ENCODE measurements around the gene MAP1B. TPM values are rescaled to one million over a fixed set of nuclear protein-coding genes. Genes with fewer than 3 reads are reported as not detected.

The MAP1B gene
- total and polyA plus RNA-seq, 7 experiments from 2014 or later, result 0.06 to 0.21 (median 0.10) TPM; not detected in 4

- Histone ChIP-seq H3K4me3 (ENCODE audit: low read length) (no peak overlapping the region), H3K27ac (ENCODE audit: low read depth, low read length) (no peak overlapping the region), H3K9me3 (ENCODE audit: control insufficient read depth in 2 of 3, low read length in 3 of 3) (no peaks in the 10 kb centered on the region), H3K36me3 (ENCODE audit: control insufficient read depth in 2 of 3, insufficient read depth in 3 of 3, low read length in 3 of 3) (no peaks in the 10 kb centered on the region), H3K4me1 (ENCODE audit: control insufficient read depth in 2 of 2, insufficient read depth in 2 of 2, low read length in 2 of 2) (no peaks in the 10 kb centered on the region), H3K27me3 (ENCODE audit: control insufficient read depth in 2 of 2, insufficient read depth in 2 of 2, low read length in 2 of 2) (no peaks in the 10 kb centered on the region)
- peaks cover 0 to under 1% (median 0%) of the 10 kb centered on the region in 11 donors for H3K9me3 Mint-ChIP-seq
- no peak for DNase-seq
- ChIA-PET CTCF (no interaction called here), POLR2A (no interaction called here)
- no peak overlapping the region for H3K4me3 Mint-ChIP-seq
- no peaks in the 10 kb centered on the region for H3K4me1 Mint-ChIP-seq
- H3K27ac Mint-ChIP-seq, result no peak overlapping the region
- H3K27me3 Mint-ChIP-seq, result peaks cover 9 to 47% (median 28%) of the 10 kb centered on the region in 5 donors
- no peak for ATAC-seq
- intact Hi-C loops (cut with micrococcal nuclease), result no loop called here
- H3K36me3 Mint-ChIP-seq, result no peaks in the 10 kb centered on the region
Measured at GRCh38 chr5:72177538-72177937, 70.3 kb downstream of the MAP1B start.

GRCh38 chr5:72179028-72179815 is 71.9 kb downstream of the MAP1B start:
- CTCF ChIA-PET, result no interaction called here
- no peak for DNase-seq
- no peaks in the 10 kb centered on the region for H3K36me3 Mint-ChIP-seq
- no peaks in the 10 kb centered on the region for H3K4me1 Mint-ChIP-seq
- Histone ChIP-seq H3K4me1 (ENCODE audit: control insufficient read depth in 2 of 2, insufficient read depth in 2 of 2, low read length in 2 of 2) (no peaks in the 10 kb centered on the region), H3K27me3 (ENCODE audit: control insufficient read depth in 2 of 2, insufficient read depth in 2 of 2, low read length in 2 of 2) (no peaks in the 10 kb centered on the region), H3K9me3 (ENCODE audit: control insufficient read depth in 2 of 3, low read length in 3 of 3) (no peaks in the 10 kb centered on the region), H3K4me3 (ENCODE audit: low read length) (no peak overlapping the region), H3K27ac (ENCODE audit: low read depth, low read length) (no peak overlapping the region), H3K36me3 (ENCODE audit: control insufficient read depth in 2 of 3, insufficient read depth in 3 of 3, low read length in 3 of 3) (no peaks in the 10 kb centered on the region)
- intact Hi-C loops (cut with micrococcal nuclease), result no loop called here
- no peak overlapping the region for H3K27ac Mint-ChIP-seq
- peaks cover 14 to 46% (median 32%) of the 10 kb centered on the region in 5 donors for H3K27me3 Mint-ChIP-seq
- H3K9me3 Mint-ChIP-seq, result peaks cover 0 to 2% (median 0%) of the 10 kb centered on the region in 11 donors
- no peak for ATAC-seq
- H3K4me3 Mint-ChIP-seq, result no peak overlapping the region
- POLR2A ChIA-PET, result no interaction called here

- DNase-seq, result no peak
- CTCF ChIA-PET, result no interaction called here
- no peak overlapping the region for H3K4me3 Mint-ChIP-seq
- H3K27me3 Mint-ChIP-seq, result peaks cover 14 to 51% (median 35%) of the 10 kb centered on the region in 5 donors
- no peaks in the 10 kb centered on the region for H3K4me1 Mint-ChIP-seq
- Histone ChIP-seq H3K27me3 (ENCODE audit: control insufficient read depth in 2 of 2, insufficient read depth in 2 of 2, low read length in 2 of 2) (no peaks in the 10 kb centered on the region), H3K27ac (ENCODE audit: low read depth, low read length) (no peak overlapping the region), H3K4me3 (ENCODE audit: low read length) (no peak overlapping the region), H3K4me1 (ENCODE audit: control insufficient read depth in 2 of 2, insufficient read depth in 2 of 2, low read length in 2 of 2) (no peaks in the 10 kb centered on the region), H3K36me3 (ENCODE audit: control insufficient read depth in 2 of 3, insufficient read depth in 3 of 3, low read length in 3 of 3) (no peaks in the 10 kb centered on the region), H3K9me3 (ENCODE audit: control insufficient read depth in 2 of 3, low read length in 3 of 3) (no peaks in the 10 kb centered on the region)
- POLR2A ChIA-PET, result no interaction called here
- no peak for ATAC-seq
- H3K27ac Mint-ChIP-seq, result no peak overlapping the region
- intact Hi-C loops (cut with micrococcal nuclease), result no loop called here
- no peaks in the 10 kb centered on the region for H3K36me3 Mint-ChIP-seq
- peaks cover 0 to 2% (median 0%) of the 10 kb centered on the region in 11 donors for H3K9me3 Mint-ChIP-seq
Measured at GRCh38 chr5:72179816-72180440, 72.7 kb downstream of the MAP1B start.

GRCh38 chr5:72180925-72181324 is 73.7 kb downstream of the MAP1B start:
- Mint-ChIP-seq H3K4me3 (no peak overlapping the region), H3K36me3 (no peaks in the 10 kb centered on the region), H3K27me3 (peaks cover 14 to 45% (median 29%) of the 10 kb centered on the region in 5 donors), H3K27ac (no peak overlapping the region), H3K9me3 (peaks cover 0 to 2% (median 0%) of the 10 kb centered on the region in 11 donors), H3K4me1 (no peaks in the 10 kb centered on the region)
- Histone ChIP-seq H3K27ac (ENCODE audit: low read depth, low read length) (no peak overlapping the region), H3K4me3 (ENCODE audit: low read length) (no peak overlapping the region), H3K36me3 (ENCODE audit: control insufficient read depth in 2 of 3, insufficient read depth in 3 of 3, low read length in 3 of 3) (no peaks in the 10 kb centered on the region), H3K9me3 (ENCODE audit: control insufficient read depth in 2 of 3, low read length in 3 of 3) (no peaks in the 10 kb centered on the region), H3K27me3 (ENCODE audit: control insufficient read depth in 2 of 2, insufficient read depth in 2 of 2, low read length in 2 of 2) (no peaks in the 10 kb centered on the region), H3K4me1 (ENCODE audit: control insufficient read depth in 2 of 2, insufficient read depth in 2 of 2, low read length in 2 of 2) (no peaks in the 10 kb centered on the region)
- no peak for DNase-seq
- POLR2A ChIA-PET, result no interaction called here
- intact Hi-C loops (cut with micrococcal nuclease), result no loop called here
- no peak for ATAC-seq
- CTCF ChIA-PET, result interaction anchor here (0.7 kb wide), 1 partner anchor 19 kb away, joined by 3 read pairs; no protein-coding TSS in a partner anchor

- no peak overlapping the region for H3K4me3 ChIP-seq (ENCODE audit: low read length)
- ATAC-seq (no peak), DNase-seq (no peak)
- Mint-ChIP-seq H3K4me3 (no peak overlapping the region), H3K4me1 (no peaks in the 10 kb centered on the region), H3K9me3 (peaks cover 0 to 2% (median 0%) of the 10 kb centered on the region in 11 donors), H3K36me3 (no peaks in the 10 kb centered on the region), H3K27me3 (peaks cover 14 to 46% (median 37%) of the 10 kb centered on the region in 5 donors), H3K27ac (peak overlapping the region in 1 of 9 donors; percentile 9)
- no peak overlapping the region for H3K27ac ChIP-seq (ENCODE audit: low read depth, low read length)
- H3K4me1 ChIP-seq (ENCODE audit: control insufficient read depth in 2 of 2, insufficient read depth in 2 of 2, low read length in 2 of 2), result no peaks in the 10 kb centered on the region
- CTCF ChIA-PET, result no interaction called here
- intact Hi-C loops (cut with micrococcal nuclease), result no loop called here
- POLR2A ChIA-PET, result no interaction called here
- H3K27me3 ChIP-seq (ENCODE audit: control insufficient read depth in 2 of 2, insufficient read depth in 2 of 2, low read length in 2 of 2), result no peaks in the 10 kb centered on the region
- no peaks in the 10 kb centered on the region for H3K36me3 ChIP-seq (ENCODE audit: control insufficient read depth in 2 of 3, insufficient read depth in 3 of 3, low read length in 3 of 3)
- H3K9me3 ChIP-seq (ENCODE audit: control insufficient read depth in 2 of 3, low read length in 3 of 3), result no peaks in the 10 kb centered on the region
Measured at GRCh38 chr5:72182686-72183085, 75.4 kb downstream of the MAP1B start.

- Histone ChIP-seq H3K27ac (ENCODE audit: low read depth, low read length) (no peak overlapping the region), H3K36me3 (ENCODE audit: control insufficient read depth in 2 of 3, insufficient read depth in 3 of 3, low read length in 3 of 3) (no peaks in the 10 kb centered on the region), H3K4me3 (ENCODE audit: low read length) (no peak overlapping the region), H3K4me1 (ENCODE audit: control insufficient read depth in 2 of 2, insufficient read depth in 2 of 2, low read length in 2 of 2) (no peaks in the 10 kb centered on the region), H3K27me3 (ENCODE audit: control insufficient read depth in 2 of 2, insufficient read depth in 2 of 2, low read length in 2 of 2) (no peaks in the 10 kb centered on the region), H3K9me3 (ENCODE audit: control insufficient read depth in 2 of 3, low read length in 3 of 3) (no peaks in the 10 kb centered on the region)
- H3K4me3 Mint-ChIP-seq, result no peak overlapping the region
- DNase-seq, result no peak
- CTCF ChIA-PET, result no interaction called here
- no peaks in the 10 kb centered on the region for H3K36me3 Mint-ChIP-seq
- no peaks in the 10 kb centered on the region for H3K4me1 Mint-ChIP-seq
- H3K27me3 Mint-ChIP-seq, result peaks cover 14 to 47% (median 37%) of the 10 kb centered on the region in 5 donors
- H3K9me3 Mint-ChIP-seq, result peaks cover 0 to 2% (median 0%) of the 10 kb centered on the region in 11 donors
- intact Hi-C loops (cut with micrococcal nuclease), result no loop called here
- H3K27ac Mint-ChIP-seq, result no peak overlapping the region
- ATAC-seq, result no peak
- POLR2A ChIA-PET, result no interaction called here
Measured at GRCh38 chr5:72183101-72183520, 75.8 kb downstream of the MAP1B start.

GRCh38 chr5:72184408-72184807 is 77.1 kb downstream of the MAP1B start:
- Mint-ChIP-seq H3K9me3 (peaks cover 0 to 2% (median 0%) of the 10 kb centered on the region in 11 donors), H3K36me3 (no peaks in the 10 kb centered on the region), H3K27ac (no peak overlapping the region), H3K4me1 (no peaks in the 10 kb centered on the region), H3K4me3 (no peak overlapping the region), H3K27me3 (peaks cover 14 to 53% (median 37%) of the 10 kb centered on the region in 5 donors)
- ChIA-PET CTCF (no interaction called here), POLR2A (no interaction called here)
- DNase-seq, result no peak
- Histone ChIP-seq H3K9me3 (ENCODE audit: control insufficient read depth in 2 of 3, low read length in 3 of 3) (no peaks in the 10 kb centered on the region), H3K36me3 (ENCODE audit: control insufficient read depth in 2 of 3, insufficient read depth in 3 of 3, low read length in 3 of 3) (no peaks in the 10 kb centered on the region), H3K27ac (ENCODE audit: low read depth, low read length) (no peak overlapping the region), H3K4me3 (ENCODE audit: low read length) (no peak overlapping the region), H3K27me3 (ENCODE audit: control insufficient read depth in 2 of 2, insufficient read depth in 2 of 2, low read length in 2 of 2) (no peaks in the 10 kb centered on the region), H3K4me1 (ENCODE audit: control insufficient read depth in 2 of 2, insufficient read depth in 2 of 2, low read length in 2 of 2) (no peaks in the 10 kb centered on the region)
- no peak for ATAC-seq
- intact Hi-C loops (cut with micrococcal nuclease), result no loop called here
